Endothelial cell of umbilical vein (primary cell): ENCODE measurements around the gene PACSIN2.

ENCODE experiments used
- EZH2 ChIP-seq: IDR thresholded peaks from 2 replicates; pipeline ENCODE4 v1.6.1; 2012; ENCODE audit warnings: borderline replicate concordance, low read depth, mild to moderate bottlenecking, moderate library complexity, low read length, inconsistent platforms; ENCODE audit not compliant: severe bottlenecking
- FOS ChIP-seq: IDR thresholded peaks from 2 replicates; pipeline ENCODE4 v1.6.1; 2011; ENCODE audit warnings: mild to moderate bottlenecking, low read length, moderate library complexity, borderline replicate concordance; ENCODE audit not compliant: insufficient read depth
- GATA2 ChIP-seq: IDR thresholded peaks from 2 replicates; pipeline ENCODE4 v1.7.0; 2011; ENCODE audit warnings: low read depth, mild to moderate bottlenecking, moderate library complexity, mixed read lengths, low read length; ENCODE audit not compliant: insufficient read length, insufficient read depth
- MAX ChIP-seq: IDR thresholded peaks from 2 replicates; pipeline ENCODE4 v1.6.1; 2011; ENCODE audit not compliant: insufficient read depth, insufficient read length
- MYC ChIP-seq: IDR thresholded peaks from one replicate; pipeline ENCODE4 v1.6.1; 2011; ENCODE audit warnings: mild to moderate bottlenecking, low read depth, low read length
- POLR2A ChIP-seq: IDR thresholded peaks from 2 replicates; pipeline ENCODE4 v1.6.1; 2012; ENCODE audit warnings: low read depth, mild to moderate bottlenecking, control low read depth, low read length
- POLR2AphosphoS5 ChIP-seq: IDR thresholded peaks from 2 replicates; pipeline ENCODE4 v1.6.1; 2012; ENCODE audit warnings: low read depth, mild to moderate bottlenecking, control low read depth, low read length, moderate library complexity; ENCODE audit not compliant: insufficient read depth
- TF ChIP-seq, protein P1 (sequence below), 2 donors: IDR thresholded peaks; 1 replicate in 1 of 2; 2 replicates in 1 of 2; pipeline ENCODE4 v1.5.1; 2011; ENCODE audit warnings: low read length in 2 of 2, mild to moderate bottlenecking in 2 of 2, moderate library complexity in 2 of 2, control low read depth in 1 of 2, inconsistent platforms in 1 of 2, low read depth in 1 of 2; ENCODE audit not compliant: insufficient read depth in 1 of 2; ENCODE audit errors: extremely low read depth in 1 of 2

DNA sequence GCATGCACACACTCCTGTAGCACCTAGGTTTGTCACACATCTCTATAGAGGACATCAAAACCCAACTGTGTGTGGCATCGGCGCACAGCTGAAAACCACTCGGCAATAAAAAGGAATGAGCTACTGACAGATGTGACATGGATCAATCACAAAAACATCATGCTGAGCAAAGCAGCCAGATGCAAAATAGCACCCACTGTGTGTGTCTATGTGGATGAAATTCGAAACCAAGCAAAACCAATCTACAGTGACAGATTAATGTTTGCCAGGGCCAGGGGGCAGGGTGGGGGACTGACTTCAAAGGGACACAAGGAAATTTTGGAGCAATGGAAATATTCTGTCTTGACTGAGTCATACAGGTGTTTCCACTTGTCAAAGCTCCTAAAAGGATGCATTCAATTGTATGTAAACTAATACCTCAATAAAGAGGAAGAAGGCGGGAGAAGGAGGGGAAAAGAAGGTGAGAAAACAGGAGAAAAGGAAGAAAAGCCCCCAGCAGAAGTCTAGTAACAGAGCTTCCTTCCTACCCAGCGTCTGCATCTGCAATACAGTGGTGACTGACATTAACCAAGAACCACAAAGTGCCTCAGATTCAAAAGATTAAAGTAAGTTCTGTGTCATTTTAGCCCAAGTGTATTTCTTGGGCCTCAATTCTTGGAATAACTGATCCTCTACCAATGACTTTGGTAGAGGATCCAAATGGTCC, 49.8 kb downstream of the PACSIN2 start:
- TF ChIP-seq, protein P1, sequence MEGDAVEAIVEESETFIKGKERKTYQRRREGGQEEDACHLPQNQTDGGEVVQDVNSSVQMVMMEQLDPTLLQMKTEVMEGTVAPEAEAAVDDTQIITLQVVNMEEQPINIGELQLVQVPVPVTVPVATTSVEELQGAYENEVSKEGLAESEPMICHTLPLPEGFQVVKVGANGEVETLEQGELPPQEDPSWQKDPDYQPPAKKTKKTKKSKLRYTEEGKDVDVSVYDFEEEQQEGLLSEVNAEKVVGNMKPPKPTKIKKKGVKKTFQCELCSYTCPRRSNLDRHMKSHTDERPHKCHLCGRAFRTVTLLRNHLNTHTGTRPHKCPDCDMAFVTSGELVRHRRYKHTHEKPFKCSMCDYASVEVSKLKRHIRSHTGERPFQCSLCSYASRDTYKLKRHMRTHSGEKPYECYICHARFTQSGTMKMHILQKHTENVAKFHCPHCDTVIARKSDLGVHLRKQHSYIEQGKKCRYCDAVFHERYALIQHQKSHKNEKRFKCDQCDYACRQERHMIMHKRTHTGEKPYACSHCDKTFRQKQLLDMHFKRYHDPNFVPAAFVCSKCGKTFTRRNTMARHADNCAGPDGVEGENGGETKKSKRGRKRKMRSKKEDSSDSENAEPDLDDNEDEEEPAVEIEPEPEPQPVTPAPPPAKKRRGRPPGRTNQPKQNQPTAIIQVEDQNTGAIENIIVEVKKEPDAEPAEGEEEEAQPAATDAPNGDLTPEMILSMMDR (IDR thresholded peaks at IDR 0.05; ENCODE audit: extremely low read depth in 1 of 2, insufficient read depth in 1 of 2, low read depth in 1 of 2, low read length in 2 of 2): no peak
- no peak for TF ChIP-seq POLR2A
- TF ChIP-seq EZH2: no peak
- TF ChIP-seq POLR2AphosphoS5: no peak
- no peak for TF ChIP-seq MAX
- TF ChIP-seq GATA2: no peak
- TF ChIP-seq MYC: no peak
- no peak for TF ChIP-seq FOS
